ENCODE data around the gene NHS. TPM values are rescaled to one million over a fixed set of nuclear protein-coding genes. Genes with fewer than 3 reads are reported as not detected.

The NHS gene
- total RNA-seq = 0.15 and 0.97 TPM in 2 replicates

GRCh38 chrX:17374619-17375366, at the start of gene NHS:
TSS of gene NHS (plus strand) at chrX:17375200. CDS start at chrX:17375758, 558 bp downstream.

GRCh38 chrX:17736856-17737709, 362.1 kb downstream of the NHS start, which contains the start of gene SCML1:
TSS of gene SCML1 (plus strand) at chrX:17737493. CDS start at chrX:17744187, 6,694 bp downstream.

Data from epithelial cell of umbilical artery (primary cell).